Measurements from ENCODE around the gene TSPAN12.

TSPAN12 gene

GRCh38 chr7:120842121-120842621 is 15.8 kb downstream of the TSPAN12 start:
- no peak for DNase-seq (ENCODE audit: low read depth in 3 of 3)

GRCh38 chr7:120841608-120842007 is 16.3 kb downstream of the TSPAN12 start:
- DNase-seq (ENCODE audit: low read depth in 3 of 3), result no peak

- no peak for DNase-seq (ENCODE audit: low read depth in 3 of 3)
Measured at GRCh38 chr7:120838281-120838682, 19.7 kb downstream of the TSPAN12 start.

- DNase-seq (ENCODE audit: low read depth in 3 of 3), result no peak
Measured at GRCh38 chr7:120837599-120837998, 20.3 kb downstream of the TSPAN12 start.

- no peak for DNase-seq (ENCODE audit: low read depth in 3 of 3)
Measured at GRCh38 chr7:120836556-120837115, 21.3 kb downstream of the TSPAN12 start.

- DNase-seq (ENCODE audit: low read depth in 3 of 3), result no peak
Measured at GRCh38 chr7:120834726-120835125, 23.2 kb downstream of the TSPAN12 start.

- no peak for DNase-seq (ENCODE audit: low read depth in 3 of 3)
Measured at GRCh38 chr7:120833546-120833945, 24.4 kb downstream of the TSPAN12 start.

- DNase-seq (ENCODE audit: low read depth in 3 of 3), result no peak
Measured at GRCh38 chr7:120832803-120833202, 25.1 kb downstream of the TSPAN12 start.

GRCh38 chr7:120831260-120831659 is 26.7 kb downstream of the TSPAN12 start:
- DNase-seq (ENCODE audit: low read depth in 3 of 3), result no peak

- no peak for DNase-seq (ENCODE audit: low read depth in 3 of 3)
Measured at GRCh38 chr7:120829487-120829886, 28.5 kb downstream of the TSPAN12 start.

- no peak for DNase-seq (ENCODE audit: low read depth in 3 of 3)
Measured at GRCh38 chr7:120828528-120828927, 29.4 kb downstream of the TSPAN12 start.

- DNase-seq (ENCODE audit: low read depth in 3 of 3), result no peak
Measured at GRCh38 chr7:120827371-120828118, 30.4 kb downstream of the TSPAN12 start.

- no peak for DNase-seq (ENCODE audit: low read depth in 3 of 3)
Measured at GRCh38 chr7:120825576-120825975, 32.4 kb downstream of the TSPAN12 start.

- DNase-seq (ENCODE audit: low read depth in 3 of 3), result no peak
Measured at GRCh38 chr7:120825152-120825551, 32.8 kb downstream of the TSPAN12 start.

- no peak for DNase-seq (ENCODE audit: low read depth in 3 of 3)
Measured at GRCh38 chr7:120819861-120820260, 38.1 kb downstream of the TSPAN12 start.

- no peak for DNase-seq (ENCODE audit: low read depth in 3 of 3)
Measured at GRCh38 chr7:120817851-120818250, 40.1 kb downstream of the TSPAN12 start.

- no peak for DNase-seq (ENCODE audit: low read depth in 3 of 3)
Measured at GRCh38 chr7:120814253-120814939, 43.5 kb downstream of the TSPAN12 start.

- no peak for DNase-seq (ENCODE audit: low read depth in 3 of 3)
Measured at GRCh38 chr7:120813546-120814252, 44.2 kb downstream of the TSPAN12 start.

- no peak for DNase-seq (ENCODE audit: low read depth in 3 of 3)
Measured at GRCh38 chr7:120813089-120813488, 44.9 kb downstream of the TSPAN12 start.

- DNase-seq (ENCODE audit: low read depth in 3 of 3), result no peak
Measured at GRCh38 chr7:120809260-120809659, 48.7 kb downstream of the TSPAN12 start.

- no peak for DNase-seq (ENCODE audit: low read depth in 3 of 3)
Measured at GRCh38 chr7:120807390-120807789, 50.6 kb downstream of the TSPAN12 start.

GRCh38 chr7:120806669-120807068 is 51.3 kb downstream of the TSPAN12 start:
- DNase-seq (ENCODE audit: low read depth in 3 of 3), result no peak
